ENCODE results near the gene METTL21C. TPM values are rescaled to one million over a fixed set of nuclear protein-coding genes. Genes with fewer than 3 reads are reported as not detected.

Gene METTL21C
- total and polyA plus RNA-seq, 9 donors, result 0.08 to 0.35 TPM; not detected in 7

DNA sequence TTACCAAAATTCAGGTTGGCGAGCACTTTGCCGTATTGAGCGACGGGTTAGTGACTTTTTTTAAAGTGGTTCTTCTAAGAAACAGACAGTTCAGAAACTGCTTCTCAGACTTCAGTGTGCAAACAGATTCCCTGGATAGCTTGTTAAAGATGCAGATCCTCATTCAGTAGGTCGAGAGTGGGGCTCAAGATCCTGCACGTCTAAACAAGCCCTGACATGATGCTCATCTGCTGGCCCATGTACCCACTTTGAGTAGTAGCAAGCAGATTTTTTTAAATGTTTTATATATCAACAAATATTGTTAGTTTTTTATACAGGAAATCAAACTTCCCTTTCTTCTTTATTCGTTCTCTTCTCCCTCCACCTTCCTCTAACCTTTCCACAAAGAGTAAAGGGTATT is 7.3 kb downstream of the METTL21C start:
- H3K36me3 ChIP-seq, result no peaks in the 10 kb centered on the region
- no peaks in the 10 kb centered on the region for H3K4me1 ChIP-seq (ENCODE audit: insufficient read depth)
- no peak overlapping the region for H3K27ac ChIP-seq
- no peak overlapping the region for H3K4me3 ChIP-seq
- 68 to 78% (median 69%) methylated on average over 7 of the region's 7 CpGs for WGBS, 3 donors
- DNase-seq, result no peak
- no peaks in the 10 kb centered on the region for H3K27me3 ChIP-seq
- intact Hi-C loops (cut with DNase I), result no loop called here
- TF ChIP-seq EP300 (IDR thresholded peaks at IDR 0.05) (no peak), POLR2A (IDR thresholded peaks at IDR 0.05) (no peak)
- TF ChIP-seq, protein P1, sequence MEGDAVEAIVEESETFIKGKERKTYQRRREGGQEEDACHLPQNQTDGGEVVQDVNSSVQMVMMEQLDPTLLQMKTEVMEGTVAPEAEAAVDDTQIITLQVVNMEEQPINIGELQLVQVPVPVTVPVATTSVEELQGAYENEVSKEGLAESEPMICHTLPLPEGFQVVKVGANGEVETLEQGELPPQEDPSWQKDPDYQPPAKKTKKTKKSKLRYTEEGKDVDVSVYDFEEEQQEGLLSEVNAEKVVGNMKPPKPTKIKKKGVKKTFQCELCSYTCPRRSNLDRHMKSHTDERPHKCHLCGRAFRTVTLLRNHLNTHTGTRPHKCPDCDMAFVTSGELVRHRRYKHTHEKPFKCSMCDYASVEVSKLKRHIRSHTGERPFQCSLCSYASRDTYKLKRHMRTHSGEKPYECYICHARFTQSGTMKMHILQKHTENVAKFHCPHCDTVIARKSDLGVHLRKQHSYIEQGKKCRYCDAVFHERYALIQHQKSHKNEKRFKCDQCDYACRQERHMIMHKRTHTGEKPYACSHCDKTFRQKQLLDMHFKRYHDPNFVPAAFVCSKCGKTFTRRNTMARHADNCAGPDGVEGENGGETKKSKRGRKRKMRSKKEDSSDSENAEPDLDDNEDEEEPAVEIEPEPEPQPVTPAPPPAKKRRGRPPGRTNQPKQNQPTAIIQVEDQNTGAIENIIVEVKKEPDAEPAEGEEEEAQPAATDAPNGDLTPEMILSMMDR (IDR thresholded peaks at IDR 0.05), result no peak
- no peaks in the 10 kb centered on the region for H3K9me3 ChIP-seq

DNA sequence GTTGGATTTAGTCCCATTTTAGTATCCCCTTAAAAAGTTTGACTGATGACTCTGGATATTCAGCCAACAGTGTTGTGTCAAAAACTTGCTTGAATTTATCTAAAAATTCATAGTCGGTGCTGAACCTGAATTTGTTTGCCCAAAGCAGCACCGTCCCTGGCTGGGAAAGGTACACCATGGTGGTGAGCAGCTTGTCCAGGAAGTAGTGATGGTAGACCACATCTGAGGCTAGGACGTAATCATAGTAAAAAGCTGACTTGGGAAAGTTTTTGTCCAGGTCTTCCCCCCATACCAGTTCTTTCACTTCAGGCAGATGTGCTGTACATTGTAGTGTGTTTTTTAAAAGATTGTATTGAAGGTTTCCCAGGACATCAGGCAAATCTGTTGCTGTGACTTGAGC is 8.8 kb downstream of the METTL21C start:
- Histone ChIP-seq H3K36me3 (no peaks in the 10 kb centered on the region), H3K27me3 (no peaks in the 10 kb centered on the region), H3K27ac (no peak overlapping the region), H3K9me3 (no peaks in the 10 kb centered on the region), H3K4me3 (no peak overlapping the region), H3K4me1 (ENCODE audit: insufficient read depth) (no peaks in the 10 kb centered on the region)
- no peak for TF ChIP-seq POLR2A (IDR thresholded peaks at IDR 0.05)
- intact Hi-C loops (cut with DNase I), result no loop called here
- WGBS, 3 donors, result 64 to 73% (median 65%) methylated on average over 3 of the region's 3 CpGs
- DNase-seq, result no peak

DNA sequence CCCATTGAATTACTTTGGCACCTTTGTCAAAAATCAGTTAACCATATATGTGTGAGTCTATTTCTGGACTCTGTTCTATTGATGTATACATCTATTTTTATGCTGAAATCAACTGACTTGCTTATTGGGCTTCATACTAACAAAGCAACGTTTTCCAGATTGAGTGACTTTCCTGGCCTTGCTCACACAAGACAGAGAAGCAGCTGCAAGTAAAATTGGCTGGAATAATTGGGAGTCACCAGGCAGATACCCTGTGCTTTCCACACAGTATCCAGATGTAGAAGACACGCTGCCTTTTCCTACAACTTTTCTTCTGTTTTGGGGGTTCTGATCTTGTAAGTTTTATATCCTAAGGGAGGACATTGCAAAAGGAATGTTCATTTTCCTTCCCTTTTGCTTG is 11.2 kb downstream of the METTL21C start:
- Histone ChIP-seq H3K4me1 (ENCODE audit: insufficient read depth) (no peaks in the 10 kb centered on the region), H3K4me3 (no peak overlapping the region), H3K9me3 (no peaks in the 10 kb centered on the region), H3K36me3 (no peaks in the 10 kb centered on the region), H3K27ac (no peak overlapping the region), H3K27me3 (no peaks in the 10 kb centered on the region)
- 13 to 34% (median 16%) methylated on average over 2 of the region's 2 CpGs for WGBS, 3 donors
- intact Hi-C loops (cut with DNase I), result no loop called here
- TF ChIP-seq, protein P1 (IDR thresholded peaks at IDR 0.05), result no peak
- TF ChIP-seq EP300 (IDR thresholded peaks at IDR 0.05) (no peak), POLR2A (IDR thresholded peaks at IDR 0.05) (no peak)
- DNase-seq, result no peak

DNA sequence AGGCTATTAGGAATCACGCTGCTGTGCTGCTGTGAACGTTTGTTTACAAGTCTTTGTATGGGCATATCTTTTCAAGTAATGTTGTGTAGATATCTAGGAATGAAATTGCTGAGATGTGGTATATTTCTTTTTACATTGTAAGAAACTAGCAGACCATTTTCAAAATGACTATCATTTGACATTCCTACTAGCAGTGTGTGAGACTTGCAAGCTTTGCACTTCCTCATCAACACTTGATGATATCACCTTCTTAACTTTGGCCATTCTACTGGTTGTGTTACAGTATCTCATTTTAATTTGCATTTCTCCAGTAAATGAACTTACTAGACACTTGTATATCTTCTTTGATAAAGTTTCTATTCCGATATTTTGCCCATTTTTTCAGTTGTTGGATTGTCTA is 12.1 kb downstream of the METTL21C start:
- 45 to 58% (median 50%) methylated on average over 3 of the region's 3 CpGs for WGBS, 3 donors
- Histone ChIP-seq H3K9me3 (no peaks in the 10 kb centered on the region), H3K27me3 (no peaks in the 10 kb centered on the region), H3K36me3 (no peaks in the 10 kb centered on the region), H3K4me1 (ENCODE audit: insufficient read depth) (no peaks in the 10 kb centered on the region), H3K4me3 (no peak overlapping the region), H3K27ac (no peak overlapping the region)
- DNase-seq, result no peak
- TF ChIP-seq POLR2A (IDR thresholded peaks at IDR 0.05) (no peak), EP300 (IDR thresholded peaks at IDR 0.05) (no peak)
- TF ChIP-seq, protein P1 (IDR thresholded peaks at IDR 0.05), result no peak
- intact Hi-C loops (cut with DNase I), result no loop called here

DNA sequence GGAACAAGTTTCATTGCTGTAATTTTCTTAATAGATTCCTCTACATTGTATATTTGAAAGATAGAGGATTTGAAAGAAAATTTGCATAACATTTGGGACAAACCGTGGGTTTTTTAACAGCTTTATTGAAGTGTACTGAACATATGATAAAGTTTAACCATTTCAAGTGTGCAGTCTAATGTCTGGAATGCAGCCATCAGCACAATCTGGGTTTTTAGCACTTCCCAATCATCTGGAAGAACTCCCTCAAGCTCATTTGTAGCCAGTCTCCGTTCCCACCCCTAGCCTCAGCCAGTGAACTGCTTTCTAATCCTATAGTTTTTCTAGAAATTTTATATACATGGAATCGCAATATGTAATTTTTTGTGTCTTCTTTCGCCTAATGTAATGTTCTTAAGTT is 12.6 kb downstream of the METTL21C start:
- intact Hi-C loops (cut with DNase I), result no loop called here
- 60 to 64% (median 61%) methylated on average over 4 of the region's 4 CpGs for WGBS, 3 donors
- H3K27me3 ChIP-seq, result no peaks in the 10 kb centered on the region
- H3K27ac ChIP-seq, result no peak overlapping the region
- TF ChIP-seq POLR2A (IDR thresholded peaks at IDR 0.05), result no peak
- TF ChIP-seq EP300 (IDR thresholded peaks at IDR 0.05), result no peak
- TF ChIP-seq, protein P1 (IDR thresholded peaks at IDR 0.05), result no peak
- no peaks in the 10 kb centered on the region for H3K9me3 ChIP-seq
- no peaks in the 10 kb centered on the region for H3K36me3 ChIP-seq
- no peak for DNase-seq
- H3K4me3 ChIP-seq, result no peak overlapping the region
- no peaks in the 10 kb centered on the region for H3K4me1 ChIP-seq (ENCODE audit: insufficient read depth)
